GM21619 (cell line): ENCODE results near the gene RIMS3.
"Not testable (repeated sequence)": the region's sequence is repeated elsewhere in the genome, so short reads cannot be mapped to it uniquely, and the experiment has no call there.

Experiments
- ATAC-seq: cut with Tn5 transposase; IDR thresholded peaks from one replicate; pipeline ENCODE4 v1.9.1; 2021; ENCODE audit not compliant: unreplicated experiment

Gene RIMS3

GRCh38 chr1:40594187-40594531 lies 71.3 kb downstream of the RIMS3 start:
- ATAC-seq = no peak

- ATAC-seq = no peak
Observed at GRCh38 chr1:40593449-40594186, 71.9 kb downstream of the RIMS3 start.

- no peak for ATAC-seq
Observed at GRCh38 chr1:40592107-40592803, 73.2 kb downstream of the RIMS3 start.

DNA sequence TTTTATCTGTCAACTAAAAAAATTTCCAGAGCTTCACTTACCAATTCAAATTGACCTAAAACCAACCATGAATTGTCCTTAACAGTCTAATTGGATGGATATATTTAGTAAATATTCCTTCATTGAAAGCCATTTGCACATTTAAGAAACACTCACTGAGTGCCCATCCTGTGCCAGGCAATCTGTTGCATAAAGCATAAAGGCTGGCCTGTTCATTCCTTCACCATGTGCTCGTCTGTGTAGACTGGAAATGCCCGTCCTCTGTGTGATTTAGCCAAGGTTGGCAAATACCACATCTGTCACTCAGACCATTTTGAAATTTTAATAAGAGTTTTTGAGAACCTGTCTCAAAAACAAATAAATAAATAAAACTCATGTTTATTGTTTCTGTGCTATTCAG lies 76.9 kb downstream of the RIMS3 start:
- no peak for ATAC-seq

DNA sequence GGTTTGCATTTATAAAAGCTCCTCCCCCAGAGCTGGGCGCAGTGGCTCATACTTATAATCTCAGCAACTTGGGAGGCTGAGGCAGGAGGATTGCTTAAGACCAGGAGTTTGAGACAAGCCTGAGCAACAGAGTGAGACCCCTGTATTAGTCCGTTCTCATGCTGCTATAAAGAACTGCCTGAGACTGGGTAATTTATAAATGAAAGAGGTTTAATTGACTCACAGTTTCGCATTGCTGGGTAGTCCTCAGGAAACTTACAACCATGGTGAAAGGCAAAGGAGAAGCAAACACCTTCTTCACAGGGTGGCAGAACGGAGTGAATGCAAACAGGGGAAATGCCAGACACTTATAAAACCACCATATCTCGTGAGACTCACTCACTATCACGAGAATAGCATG lies 81.5 kb downstream of the RIMS3 start:
- no peak for ATAC-seq

DNA sequence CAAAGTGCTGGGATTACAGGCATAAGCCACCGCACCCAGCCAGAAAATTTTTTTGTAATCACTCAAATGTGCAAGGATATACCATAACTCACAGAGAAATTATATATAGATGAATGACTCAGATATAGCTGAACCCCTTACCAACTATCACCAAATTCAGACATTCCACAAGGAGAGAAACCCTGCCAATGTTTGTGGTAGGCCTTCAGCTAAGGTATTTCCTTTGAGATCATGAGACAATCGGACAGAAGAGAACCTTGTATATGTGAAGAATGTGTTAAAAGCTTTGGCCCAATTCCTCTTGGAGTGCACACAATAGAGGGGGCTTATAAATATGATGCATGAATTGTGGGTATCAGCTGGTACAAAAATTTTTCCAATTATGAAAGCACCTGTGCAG lies 83.4 kb downstream of the RIMS3 start:
- ATAC-seq = no peak

- ATAC-seq = no peak
Observed at GRCh38 chr1:40575336-40575735, 90.1 kb downstream of the RIMS3 start.

GRCh38 chr1:40574805-40575204 lies 90.7 kb downstream of the RIMS3 start:
- ATAC-seq = not testable (repeated sequence)
